SIG-M5 (cell line): ENCODE results near the gene SLC11A1.

Experiments
- DNase-seq: peaks from one replicate; lab custom pipeline; 2025; lab: John Stamatoyannopoulos, UW

The SLC11A1 gene

DNA sequence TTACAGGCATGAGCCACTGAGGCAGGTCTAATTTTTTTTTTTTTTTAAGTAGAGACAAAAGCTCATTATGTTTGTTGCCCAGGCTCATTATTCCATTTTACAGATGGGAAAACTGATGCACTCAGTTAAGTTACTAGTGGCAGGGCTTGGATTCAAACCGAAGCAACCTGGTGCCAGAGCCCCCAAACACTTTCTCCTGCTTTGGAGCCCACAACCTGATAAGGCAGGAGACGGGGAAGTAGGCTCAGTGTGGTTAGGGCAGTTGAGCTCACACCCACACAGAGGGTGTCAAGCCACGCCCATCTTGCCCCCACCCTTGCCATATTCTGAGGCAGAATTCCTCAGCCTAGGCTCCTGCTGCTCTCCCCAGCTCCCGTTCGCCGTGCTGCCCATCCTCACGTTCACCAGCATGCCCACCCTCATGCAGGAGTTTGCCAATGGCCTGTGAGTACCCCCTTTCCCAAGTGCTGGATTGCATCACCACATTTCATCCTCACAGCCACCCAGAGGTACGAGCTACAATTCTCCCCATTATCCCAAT is 11.7 kb downstream of the SLC11A1 start:
- no peak for DNase-seq

DNA sequence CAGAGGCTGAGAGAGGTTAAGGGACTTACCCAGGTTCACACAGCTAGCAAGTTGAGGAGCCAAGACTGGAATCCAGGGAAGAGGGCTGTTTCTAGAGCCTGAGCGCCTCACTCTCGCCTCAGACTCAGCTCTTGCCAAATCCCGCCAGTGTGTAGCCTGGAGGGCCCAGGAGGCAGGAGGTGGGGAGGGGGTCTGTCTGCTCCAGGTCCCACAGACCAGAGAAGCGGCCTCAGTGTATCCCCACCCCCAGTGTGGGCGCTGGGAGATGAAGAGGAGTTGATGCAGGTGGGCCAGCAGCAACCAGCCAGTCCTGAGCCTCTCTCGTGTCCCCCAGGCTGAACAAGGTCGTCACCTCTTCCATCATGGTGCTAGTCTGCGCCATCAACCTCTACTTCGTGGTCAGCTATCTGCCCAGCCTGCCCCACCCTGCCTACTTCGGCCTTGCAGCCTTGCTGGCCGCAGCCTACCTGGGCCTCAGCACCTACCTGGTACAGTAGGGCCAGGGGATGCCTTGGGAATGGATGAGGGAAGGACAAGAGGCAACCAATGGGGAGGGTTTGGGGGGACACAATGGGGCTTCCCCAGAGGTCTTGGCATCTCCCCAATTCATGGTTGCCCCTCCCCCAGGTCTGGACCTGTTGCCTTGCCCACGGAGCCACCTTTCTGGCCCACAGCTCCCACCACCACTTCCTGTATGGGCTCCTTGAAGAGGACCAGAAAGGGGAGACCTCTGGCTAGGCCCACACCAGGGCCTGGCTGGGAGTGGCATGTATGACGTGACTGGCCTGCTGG is 12.4 kb downstream of the SLC11A1 start:
- DNase-seq: no peak

DNA sequence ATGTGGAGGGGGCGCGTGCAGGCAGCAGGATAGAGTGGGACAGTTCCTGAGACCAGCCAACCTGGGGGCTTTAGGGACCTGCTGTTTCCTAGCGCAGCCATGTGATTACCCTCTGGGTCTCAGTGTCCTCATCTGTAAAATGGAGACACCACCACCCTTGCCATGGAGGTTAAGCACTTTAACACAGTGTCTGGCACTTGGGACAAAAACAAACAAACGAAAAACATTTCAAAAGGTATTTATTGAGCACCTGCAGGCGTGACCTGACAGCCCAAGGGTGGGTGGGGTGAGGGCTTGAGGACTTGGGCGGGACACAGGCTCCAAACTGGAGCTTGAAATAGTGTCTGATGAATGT is 13.0 kb downstream of the SLC11A1 start:
- no peak for DNase-seq

- no peak for DNase-seq
Measured at GRCh38 chr2:218395456-218395825, 13.4 kb downstream of the SLC11A1 start.

- peak; percentile 95 for DNase-seq
Measured at GRCh38 chr2:218395826-218396687, 14.0 kb downstream of the SLC11A1 start.

DNA sequence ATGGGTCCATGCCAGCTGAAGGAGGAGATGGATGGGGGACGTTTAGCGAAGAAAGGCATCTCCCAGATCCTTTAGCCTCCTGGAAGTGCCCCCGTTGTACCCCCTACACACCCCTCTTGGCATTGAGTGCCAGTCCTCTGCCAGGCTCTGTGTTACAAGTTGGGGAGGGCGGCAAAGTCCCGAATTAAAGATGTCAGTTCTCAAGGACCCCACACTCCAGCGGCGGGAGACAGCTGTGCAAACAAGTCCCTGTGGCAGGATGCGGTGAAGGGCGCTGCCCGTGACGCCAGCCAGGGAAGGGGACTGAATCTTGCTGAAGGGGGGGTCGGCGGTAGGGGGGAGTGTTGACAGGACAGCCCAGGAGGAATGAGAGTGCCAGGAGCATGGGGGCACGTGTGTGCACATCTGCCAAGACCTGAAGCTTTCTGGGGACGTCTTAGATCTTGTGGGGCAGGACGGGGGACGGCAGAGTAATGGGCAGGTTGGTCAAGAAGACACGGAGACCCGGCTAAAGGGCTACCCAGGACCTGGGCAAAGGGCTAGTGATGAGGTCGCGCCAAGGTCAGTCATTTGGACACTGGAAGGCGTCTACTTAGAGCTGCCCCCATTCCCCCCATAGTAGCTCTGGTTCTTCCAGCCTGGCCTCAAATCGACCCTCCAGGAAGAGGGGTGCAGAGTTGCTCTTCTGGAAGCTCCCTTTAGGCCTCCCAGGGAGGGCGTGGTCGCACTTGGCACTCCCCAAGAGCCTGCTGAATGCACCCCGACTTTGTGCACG is 14.8 kb downstream of the SLC11A1 start:
- peak; percentile 51 for DNase-seq

DNA sequence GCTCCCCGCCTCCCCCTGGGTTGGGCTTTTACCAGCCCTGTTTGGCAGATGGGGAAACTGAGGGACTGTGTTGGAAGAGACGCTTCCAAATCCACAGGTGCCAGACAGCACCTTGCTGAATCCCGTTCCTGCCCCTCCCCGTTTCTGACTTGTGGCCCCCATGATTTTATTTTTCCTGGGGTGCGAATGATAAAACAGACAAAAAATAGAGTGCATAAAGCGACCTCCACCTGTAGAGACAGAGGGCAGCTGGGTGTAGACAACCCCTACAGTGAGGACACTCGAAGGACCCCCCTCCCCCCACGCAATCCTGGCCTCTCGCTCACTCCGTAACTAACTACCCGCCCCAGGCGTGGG is 15.4 kb downstream of the SLC11A1 start:
- no peak for DNase-seq

GRCh38 chr2:218397820-218398436 is 15.9 kb downstream of the SLC11A1 start:
- DNase-seq: peak; percentile 35

GRCh38 chr2:218398437-218399390 is 16.6 kb downstream of the SLC11A1 start:
- DNase-seq: no peak

DNA sequence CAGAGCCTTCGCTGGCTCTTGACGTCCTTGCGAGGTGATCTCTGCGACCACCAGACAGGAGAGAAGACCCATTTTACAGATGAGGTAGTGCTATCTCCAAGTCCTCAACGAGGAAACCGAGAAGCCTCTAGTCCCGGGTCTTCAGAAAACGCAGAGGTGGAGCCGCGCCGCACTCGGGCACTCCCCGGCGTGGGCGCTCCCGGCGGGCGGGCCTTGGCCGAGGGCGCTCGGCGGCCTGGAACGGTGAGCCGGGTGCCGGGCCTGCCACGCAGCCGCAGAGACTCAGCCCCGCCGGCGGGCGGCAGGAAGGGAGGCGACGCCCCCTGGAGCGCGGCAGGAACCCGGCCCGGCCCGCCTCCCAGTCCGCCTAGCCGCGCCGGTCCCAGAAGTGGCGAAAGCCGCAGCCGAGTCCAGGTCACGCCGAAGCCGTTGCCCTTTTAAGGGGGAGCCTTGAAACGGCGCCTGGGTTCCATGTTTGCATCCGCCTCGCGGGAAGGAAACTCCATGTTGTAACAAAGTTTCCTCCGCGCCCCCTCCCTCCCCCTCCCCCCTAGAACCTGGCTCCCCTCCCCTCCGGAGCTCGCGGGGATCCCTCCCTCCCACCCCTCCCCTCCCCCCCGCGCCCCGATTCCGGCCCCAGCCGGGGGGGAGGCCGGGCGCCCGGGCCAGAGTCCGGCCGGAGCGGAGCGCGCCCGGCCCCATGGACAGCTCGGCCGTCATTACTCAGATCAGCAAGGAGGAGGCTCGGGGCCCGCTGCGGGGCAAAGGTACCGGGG is 17.5 kb downstream of the SLC11A1 start, which contains the start of gene CTDSP1:
TSS of gene CTDSP1 (plus strand) at position 478 of the 776 bp plus-strand sequence. CDS start at position 701, 223 bp downstream.
- DNase-seq: peak; percentile 62

DNA sequence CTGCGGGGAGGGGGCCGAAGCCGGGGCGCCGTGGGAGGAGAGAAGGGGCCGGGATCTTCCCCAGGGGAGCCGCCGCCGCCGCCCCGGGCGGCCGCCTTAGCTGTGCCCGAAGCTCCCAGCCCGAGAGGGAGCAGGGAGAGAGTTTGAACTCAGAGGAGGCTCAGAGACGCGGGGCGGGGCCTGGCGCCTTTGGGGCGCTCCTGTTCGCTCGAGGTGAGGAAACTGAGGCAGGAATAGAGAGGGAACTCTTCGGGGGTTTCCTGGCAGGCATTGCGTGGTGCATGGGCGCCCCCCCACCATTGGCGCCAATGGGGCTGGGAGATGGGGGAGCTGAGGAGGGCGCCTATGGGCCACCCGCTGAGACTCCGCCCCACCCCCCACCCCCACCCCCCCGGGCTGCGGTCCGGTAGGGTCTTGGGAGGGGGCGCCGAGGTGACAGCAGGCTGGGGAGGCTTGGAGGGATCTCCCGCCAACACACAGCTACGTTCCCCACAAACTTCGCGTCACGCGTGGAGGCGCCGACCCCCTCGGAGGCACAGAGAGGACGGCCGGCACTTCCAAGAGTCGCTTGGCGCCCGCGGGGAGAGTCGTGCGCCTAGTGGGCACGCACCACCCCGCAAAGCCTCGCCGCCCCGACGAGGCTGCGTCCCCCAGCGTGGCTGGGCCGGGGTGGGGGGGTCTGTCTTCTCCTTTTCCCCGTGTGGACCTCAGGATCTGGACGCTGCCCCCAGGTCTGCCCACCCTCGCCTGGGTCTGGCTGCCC is 18.3 kb downstream of the SLC11A1 start:
- no peak for DNase-seq

GRCh38 chr2:218400930-218401881 is 19.1 kb downstream of the SLC11A1 start:
- DNase-seq: no peak

- DNase-seq: no peak
Measured at GRCh38 chr2:218401890-218402289, 19.8 kb downstream of the SLC11A1 start.

- no peak for DNase-seq
Measured at GRCh38 chr2:218402491-218402901, 20.4 kb downstream of the SLC11A1 start.

DNA sequence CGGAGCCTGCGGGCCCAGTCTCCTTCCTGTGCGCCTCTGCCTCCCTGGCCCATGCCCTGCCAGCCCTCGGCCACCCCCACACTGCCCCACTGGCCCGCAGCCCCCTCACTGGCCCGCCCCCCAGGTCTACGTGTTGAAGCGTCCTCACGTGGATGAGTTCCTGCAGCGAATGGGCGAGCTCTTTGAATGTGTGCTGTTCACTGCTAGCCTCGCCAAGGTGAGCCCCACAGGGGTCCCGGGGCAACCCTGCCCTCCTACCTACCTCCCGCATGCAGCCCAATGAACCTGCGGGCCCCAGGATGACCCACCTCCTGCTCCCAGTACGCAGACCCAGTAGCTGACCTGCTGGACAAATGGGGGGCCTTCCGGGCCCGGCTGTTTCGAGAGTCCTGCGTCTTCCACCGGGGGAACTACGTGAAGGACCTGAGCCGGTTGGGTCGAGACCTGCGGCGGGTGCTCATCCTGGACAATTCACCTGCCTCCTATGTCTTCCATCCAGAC is 20.9 kb downstream of the SLC11A1 start:
- DNase-seq: no peak

- DNase-seq: no peak
Measured at GRCh38 chr2:218403810-218404209, 21.7 kb downstream of the SLC11A1 start.

DNA sequence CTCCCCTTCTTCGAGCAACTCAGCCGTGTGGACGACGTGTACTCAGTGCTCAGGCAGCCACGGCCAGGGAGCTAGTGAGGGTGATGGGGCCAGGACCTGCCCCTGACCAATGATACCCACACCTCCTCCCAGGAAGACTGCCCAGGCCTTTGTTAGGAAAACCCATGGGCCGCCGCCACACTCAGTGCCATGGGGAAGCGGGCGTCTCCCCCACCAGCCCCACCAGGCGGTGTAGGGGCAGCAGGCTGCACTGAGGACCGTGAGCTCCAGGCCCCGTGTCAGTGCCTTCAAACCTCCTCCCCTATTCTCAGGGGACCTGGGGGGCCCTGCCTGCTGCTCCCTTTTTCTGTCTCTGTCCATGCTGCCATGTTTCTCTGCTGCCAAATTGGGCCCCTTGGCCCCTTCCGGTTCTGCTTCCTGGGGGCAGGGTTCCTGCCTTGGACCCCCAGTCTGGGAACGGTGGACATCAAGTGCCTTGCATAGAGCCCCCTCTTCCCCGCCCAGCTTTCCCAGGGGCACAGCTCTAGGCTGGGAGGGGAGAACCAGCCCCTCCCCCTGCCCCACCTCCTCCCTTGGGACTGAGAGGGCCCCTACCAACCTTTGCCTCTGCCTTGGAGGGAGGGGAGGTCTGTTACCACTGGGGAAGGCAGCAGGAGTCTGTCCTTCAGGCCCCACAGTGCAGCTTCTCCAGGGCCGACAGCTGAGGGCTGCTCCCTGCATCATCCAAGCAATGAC is 22.4 kb downstream of the SLC11A1 start:
- DNase-seq: no peak
